D721Med (cell line): ENCODE data around the gene LRP1B.

Experiments
- DNase-seq: peaks from one replicate; pipeline ENCODE4 v3.0.0; 2011; ENCODE audit warnings: low spot score; ENCODE audit not compliant: insufficient read length
- FAIRE-seq: peaks from 2 replicates; lab custom pipeline; 2011; peaks lifted over from hg19 to GRCh38; lab: Jason Lieb, UNC
- TF ChIP-seq, protein P1 (sequence below): IDR thresholded peaks from 2 replicates; pipeline ENCODE4 v1.5.1; 2012; ENCODE audit warnings: mild to moderate bottlenecking, control low read depth; ENCODE audit not compliant: insufficient read depth; ENCODE audit errors: missing control alignments

Gene LRP1B

DNA sequence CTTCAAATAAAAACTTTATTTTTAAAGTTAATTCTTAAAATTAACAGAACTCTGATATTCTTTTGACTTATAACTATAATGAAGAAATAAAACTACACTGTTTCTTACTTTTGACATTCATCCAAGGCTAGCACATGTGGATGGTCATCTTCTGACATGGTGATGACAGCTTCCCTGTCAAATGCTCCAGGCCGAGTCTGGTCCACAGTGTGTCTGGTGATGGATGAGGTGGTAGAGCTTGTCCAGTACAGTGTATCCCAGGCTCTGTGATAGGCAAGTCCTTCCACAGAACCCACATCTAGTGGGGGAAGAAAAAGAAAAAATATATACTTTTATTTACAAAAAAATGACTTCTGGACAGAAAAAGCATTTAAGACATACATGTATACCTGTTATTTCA lies 1529.5 kb downstream of the LRP1B start:
- DNase-seq (no peak), FAIRE-seq (no peak)
- TF ChIP-seq, protein P1, sequence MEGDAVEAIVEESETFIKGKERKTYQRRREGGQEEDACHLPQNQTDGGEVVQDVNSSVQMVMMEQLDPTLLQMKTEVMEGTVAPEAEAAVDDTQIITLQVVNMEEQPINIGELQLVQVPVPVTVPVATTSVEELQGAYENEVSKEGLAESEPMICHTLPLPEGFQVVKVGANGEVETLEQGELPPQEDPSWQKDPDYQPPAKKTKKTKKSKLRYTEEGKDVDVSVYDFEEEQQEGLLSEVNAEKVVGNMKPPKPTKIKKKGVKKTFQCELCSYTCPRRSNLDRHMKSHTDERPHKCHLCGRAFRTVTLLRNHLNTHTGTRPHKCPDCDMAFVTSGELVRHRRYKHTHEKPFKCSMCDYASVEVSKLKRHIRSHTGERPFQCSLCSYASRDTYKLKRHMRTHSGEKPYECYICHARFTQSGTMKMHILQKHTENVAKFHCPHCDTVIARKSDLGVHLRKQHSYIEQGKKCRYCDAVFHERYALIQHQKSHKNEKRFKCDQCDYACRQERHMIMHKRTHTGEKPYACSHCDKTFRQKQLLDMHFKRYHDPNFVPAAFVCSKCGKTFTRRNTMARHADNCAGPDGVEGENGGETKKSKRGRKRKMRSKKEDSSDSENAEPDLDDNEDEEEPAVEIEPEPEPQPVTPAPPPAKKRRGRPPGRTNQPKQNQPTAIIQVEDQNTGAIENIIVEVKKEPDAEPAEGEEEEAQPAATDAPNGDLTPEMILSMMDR: no peak

DNA sequence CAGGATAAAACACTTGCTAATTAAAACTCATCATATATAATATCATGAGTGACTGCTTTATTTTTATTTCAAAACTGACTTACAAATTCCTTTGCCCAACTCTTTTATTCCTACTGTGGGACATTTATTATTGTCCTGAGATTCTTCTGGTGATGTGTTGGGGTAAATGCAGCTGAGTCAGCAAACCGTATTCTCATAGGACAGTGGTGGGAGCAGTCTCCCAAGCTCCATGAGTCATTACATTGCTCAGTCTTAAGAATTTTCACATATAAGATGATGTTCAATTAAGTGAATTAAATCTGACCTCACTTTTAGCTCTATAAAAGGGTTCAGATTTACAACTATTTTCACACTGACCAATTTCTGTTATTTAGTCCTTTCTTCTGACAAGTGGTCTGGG lies 1530.7 kb downstream of the LRP1B start:
- DNase-seq (no peak), FAIRE-seq (no peak)
- TF ChIP-seq, protein P1: no peak

DNA sequence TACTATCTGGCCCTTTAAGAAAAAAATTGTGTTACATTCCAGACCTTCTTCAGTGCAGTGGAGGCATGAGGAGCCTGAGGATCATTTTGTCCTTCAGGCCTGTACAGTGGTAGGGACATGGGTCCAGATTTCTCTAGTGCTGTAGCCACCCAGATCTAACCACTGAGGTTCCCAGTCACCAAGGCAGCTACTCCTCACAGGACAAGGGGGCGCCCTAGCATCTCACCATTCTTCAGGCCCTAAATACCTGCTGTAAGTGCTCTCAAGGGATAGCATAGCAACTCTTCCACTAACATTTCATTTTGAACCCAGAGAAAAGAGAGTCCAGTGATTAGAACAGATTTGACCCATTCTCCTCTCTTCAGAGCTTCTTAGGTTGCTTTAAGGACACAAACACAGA lies 1533.0 kb downstream of the LRP1B start:
- TF ChIP-seq, protein P1: no peak
- no peak for FAIRE-seq
- no peak for DNase-seq

DNA sequence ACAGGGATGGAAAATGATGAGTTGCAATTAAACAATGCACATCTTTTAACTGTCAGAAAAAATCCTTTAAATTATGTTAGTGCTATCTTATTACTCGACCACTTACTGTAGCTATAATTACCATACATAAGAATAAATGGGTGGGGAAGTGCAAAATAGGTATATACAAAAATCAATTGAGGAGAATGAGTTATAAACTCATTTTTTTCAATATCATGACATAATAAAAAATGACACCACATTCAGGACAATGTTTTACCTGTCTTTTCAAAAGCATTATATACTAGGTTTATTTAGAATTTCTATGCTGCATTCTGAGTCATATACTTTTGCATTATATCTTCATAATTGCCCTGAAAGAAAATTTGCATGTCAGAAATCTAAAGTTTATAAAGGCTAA lies 1533.6 kb downstream of the LRP1B start:
- FAIRE-seq: no peak

DNA sequence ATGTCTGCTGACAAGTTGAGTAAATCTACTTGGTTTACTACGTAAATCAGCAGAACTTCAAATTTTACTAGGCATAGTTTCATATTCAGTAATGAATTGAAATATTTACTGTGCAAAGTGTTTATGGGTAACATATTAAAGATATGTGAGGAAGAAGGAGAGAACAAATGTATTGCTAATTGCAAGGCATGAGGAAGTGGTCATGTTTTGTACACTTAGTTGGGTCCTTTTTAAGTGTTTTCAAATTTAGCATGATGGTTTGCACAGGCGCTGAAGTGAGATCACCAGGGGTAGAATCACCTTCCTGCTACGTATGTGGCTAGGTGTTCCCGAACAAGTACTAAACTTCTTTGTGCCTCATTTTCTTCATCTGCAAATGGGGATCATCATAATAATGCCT lies 1534.4 kb downstream of the LRP1B start:
- DNase-seq: no peak
- FAIRE-seq: no peak
- TF ChIP-seq, protein P1: no peak

More for the DNA sequence above, 1533.6 kb downstream of the LRP1B start:
- TF ChIP-seq, protein P1: no peak
- no peak for DNase-seq

DNA sequence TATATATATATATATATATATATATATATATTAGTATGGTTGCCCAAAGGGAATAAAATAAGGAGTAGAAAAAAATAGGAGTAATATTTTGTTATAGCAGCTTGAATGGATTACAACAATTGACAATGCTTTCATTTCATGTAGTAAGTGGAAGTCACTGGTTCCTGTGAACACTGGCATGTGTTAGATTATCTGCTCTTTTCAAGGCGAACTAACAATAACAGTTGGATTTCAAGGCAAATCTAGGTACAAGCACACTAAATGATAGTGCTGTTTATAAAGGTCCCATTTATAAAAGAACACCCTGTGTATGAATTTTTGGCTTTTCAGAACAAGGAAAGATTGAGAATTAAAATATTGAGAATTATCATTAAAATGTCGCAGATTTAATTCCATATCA lies 1535.7 kb downstream of the LRP1B start:
- TF ChIP-seq, protein P1: no peak
- DNase-seq (no peak), FAIRE-seq (no peak)

DNA sequence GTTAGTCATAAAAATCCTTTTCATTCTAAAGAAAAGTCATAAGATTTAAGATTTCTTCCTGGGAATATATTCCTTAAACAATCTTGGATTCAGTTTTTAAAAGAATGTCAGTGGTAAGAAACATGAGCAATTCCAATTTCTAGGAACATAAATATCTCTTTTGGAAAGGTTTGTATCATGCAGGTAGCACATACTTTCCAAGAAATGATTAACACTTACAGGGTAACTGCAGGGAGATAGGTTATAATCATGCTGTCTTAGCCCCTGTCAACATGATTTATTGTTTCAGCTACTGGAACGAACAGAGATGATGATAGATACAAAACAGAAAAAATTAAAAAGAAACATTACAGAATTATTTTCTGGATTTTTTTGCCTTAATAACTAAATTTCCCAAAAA lies 1537.7 kb downstream of the LRP1B start:
- DNase-seq (no peak), FAIRE-seq (no peak)
- TF ChIP-seq, protein P1: no peak
